ENCODE data around the gene RALGPS1.

Gene RALGPS1

GRCh38 chr9:127104581-127105311 is 190.2 kb downstream of the RALGPS1 start:
- no peak for DNase-seq

GRCh38 chr9:127105805-127106465 is 191.4 kb downstream of the RALGPS1 start:
- DNase-seq: no peak

GRCh38 chr9:127106466-127106855 is 191.9 kb downstream of the RALGPS1 start:
- DNase-seq: no peak

- DNase-seq: no peak
Measured at GRCh38 chr9:127107171-127107928, 192.8 kb downstream of the RALGPS1 start.

GRCh38 chr9:127107929-127108876 is 193.6 kb downstream of the RALGPS1 start:
- no peak for DNase-seq

- DNase-seq: no peak
Measured at GRCh38 chr9:127109212-127109711, 194.7 kb downstream of the RALGPS1 start.

- DNase-seq: peak; percentile 49
Measured at GRCh38 chr9:127112056-127112455, 197.5 kb downstream of the RALGPS1 start.

- DNase-seq: no peak
Measured at GRCh38 chr9:127112735-127113161, 198.2 kb downstream of the RALGPS1 start.

- no peak for DNase-seq
Measured at GRCh38 chr9:127113191-127113972, 198.8 kb downstream of the RALGPS1 start.

GRCh38 chr9:127114606-127115005 is 200.0 kb downstream of the RALGPS1 start:
- DNase-seq: no peak

- DNase-seq: no peak
Measured at GRCh38 chr9:127116088-127116726, 201.6 kb downstream of the RALGPS1 start.

GRCh38 chr9:127116957-127117356 is 202.4 kb downstream of the RALGPS1 start:
- DNase-seq: no peak

- DNase-seq: no peak
Measured at GRCh38 chr9:127117801-127118200, 203.2 kb downstream of the RALGPS1 start.

GRCh38 chr9:127118597-127119319 is 204.2 kb downstream of the RALGPS1 start:
- no peak for DNase-seq

GRCh38 chr9:127119320-127119709 is 204.7 kb downstream of the RALGPS1 start:
- no peak for DNase-seq

GRCh38 chr9:127121628-127122175 is 207.1 kb downstream of the RALGPS1 start:
- DNase-seq: no peak

- peak; percentile 82 for DNase-seq
Measured at GRCh38 chr9:127122176-127123063, 207.8 kb downstream of the RALGPS1 start, which contains the start of gene ANGPTL2. Gene ANGPTL2 (minus strand): TSS chr9:127122635. CDS start chr9:127108731, 13,904 bp downstream.

- no peak for DNase-seq
Measured at GRCh38 chr9:127123064-127123890, 208.7 kb downstream of the RALGPS1 start.
